Ovary (tissue), 9 donors: Measurements from ENCODE around the gene CD7. TPM values are rescaled to one million over a fixed set of nuclear protein-coding genes. Genes with fewer than 3 reads are reported as not detected.

Source experiments
- DNase-seq, 5 donors: peaks; one replicate each; pipeline ENCODE4 v3.0.0-alpha.2; 2019 to 2020
- H3K27ac ChIP-seq, 2 donors: fragments of 200-600 bp; one replicate each; pipeline versions ENCODE4 v1.5.1 to v1.8.0; 2019 to 2022
- H3K27me3 ChIP-seq: fragments of 200-600 bp; one replicate; pipeline ENCODE4 v1.8.0; 2022
- H3K36me3 ChIP-seq: fragments of 200-600 bp; sonication (generic); one replicate; pipeline ENCODE4 v1.5.1; 2019
- H3K4me1 ChIP-seq: one replicate; pipeline ENCODE4 v1.8.1; 2013; ENCODE audit warnings: mild to moderate bottlenecking, moderate library complexity; ENCODE audit not compliant: insufficient read depth
- H3K4me3 ChIP-seq: fragments of 200-600 bp; sonication (generic); one replicate; pipeline ENCODE4 v1.5.1; 2017
- H3K9me3 ChIP-seq, 2 donors: fragments of 200-600 bp in 1 of 2; sonication (generic) in 1 of 2; one replicate each; pipeline versions ENCODE4 v1.5.1 to v1.8.1; 2013 to 2019; ENCODE audit warnings: mild to moderate bottlenecking in 1 of 2, moderate library complexity in 1 of 2
- CTCF ChIP-seq, 3 donors: fragments of 450-650 bp in 2 of 3; fragments of 200-600 bp in 1 of 3; IDR thresholded peaks; one replicate each; pipeline versions ENCODE4 v1.5.1 to v1.8.0; 2016 to 2022; ENCODE audit warnings: antibody characterized with exemption in 3 of 3, mild to moderate bottlenecking in 1 of 3
- EP300 ChIP-seq: sonication (generic); formaldehyde crosslinking; IDR thresholded peaks from one replicate; pipeline ENCODE4 v1.6.1; 2017; ENCODE audit warnings: antibody characterized with exemption
- POLR2A ChIP-seq: fragments of 450-650 bp; IDR thresholded peaks from one replicate; pipeline ENCODE4 v1.6.1; 2017; ENCODE audit warnings: antibody characterized with exemption, mild to moderate bottlenecking, moderate library complexity
- WGBS, 3 donors: extraction: QIAGEN DNeasy Blood & Tissue Kit in 1 of 3; methylation state at CpG; one replicate each; pipeline versions ENCODE4 v1.1.5 to v1.1.7; 2013 to 2017; 5-methylcytosine and 5-hydroxymethylcytosine counted together
- intact Hi-C, 4 donors: fragments of 100-400 bp; cut with DNase I; formaldehyde crosslinking; loops; one replicate each; pipeline versions ENCODE4 v1.11.0 to v1.15.1; 2022 to 2023
- polyA plus RNA-seq, 2 donors: library from polyadenylated mRNA; stranded (reverse); fragments of 200-250 nt in 1 of 2; fragments of 350-450 nt in 1 of 2; fragmentation: Illumina TruSeq in 1 of 2; extraction: RNeasy Lipid Tissue Mini Kit (QIAGEN cat#74804) in 1 of 2; gene quantifications; one replicate each; pipeline ENCODE4 v1.2.3, GENCODE V29; 2013 to 2014
- total RNA-seq, 7 donors: library from RNA; depleted of rRNA in 2 of 7; stranded (reverse); fragments of >200 nt in 2 of 7; fragmentation: NEBNext Ultra II Directional in 3 of 7; extraction: Animal tissue kit (Norgen Biotek cat#: 25700) in 3 of 7; gene quantifications; one replicate each; pipeline versions ENCODE4 v1.1.0 to v1.2.4, GENCODE V29; 2016 to 2023
- donor health status: DM: no; HTN: no; CAD: no; lungs with moderate emphysema.
- donor health status: DM: no; HTN: no; CAD: no.
- donor health status: Bipolar disorder and iron deficiency.
- donor health status: DM: yes; HTN: yes; CAD: no.
- donor health status: DM: no; HTN: no; CAD: no.
- donor health status: DM: yes; HTN: yes; CAD: no.

The CD7 gene
- total and polyA plus RNA-seq, 9 donors, result 0.48 to 1.3 (median 1.1) TPM; not detected in 3

GRCh38 chr17:82342361-82343079 is 25.1 kb upstream of the CD7 start:
- no peak for DNase-seq
- peaks cover 6% of the 10 kb centered on the region for H3K4me1 ChIP-seq
- H3K27me3 ChIP-seq, result no peaks in the 10 kb centered on the region
- H3K36me3 ChIP-seq, result no peaks in the 10 kb centered on the region
- no peak overlapping the region for H3K4me3 ChIP-seq
- no peak overlapping the region for H3K27ac ChIP-seq
- H3K9me3 ChIP-seq, result no peaks in the 10 kb centered on the region
- intact Hi-C loops, result no loop called here
- TF ChIP-seq CTCF (IDR thresholded peaks at IDR 0.05), result no peak
- no peak for TF ChIP-seq EP300
- no peak for TF ChIP-seq POLR2A
- WGBS, 3 donors, result 43 to 54% (median 50%) methylated on average over 28 of the region's 28 CpGs

DNA sequence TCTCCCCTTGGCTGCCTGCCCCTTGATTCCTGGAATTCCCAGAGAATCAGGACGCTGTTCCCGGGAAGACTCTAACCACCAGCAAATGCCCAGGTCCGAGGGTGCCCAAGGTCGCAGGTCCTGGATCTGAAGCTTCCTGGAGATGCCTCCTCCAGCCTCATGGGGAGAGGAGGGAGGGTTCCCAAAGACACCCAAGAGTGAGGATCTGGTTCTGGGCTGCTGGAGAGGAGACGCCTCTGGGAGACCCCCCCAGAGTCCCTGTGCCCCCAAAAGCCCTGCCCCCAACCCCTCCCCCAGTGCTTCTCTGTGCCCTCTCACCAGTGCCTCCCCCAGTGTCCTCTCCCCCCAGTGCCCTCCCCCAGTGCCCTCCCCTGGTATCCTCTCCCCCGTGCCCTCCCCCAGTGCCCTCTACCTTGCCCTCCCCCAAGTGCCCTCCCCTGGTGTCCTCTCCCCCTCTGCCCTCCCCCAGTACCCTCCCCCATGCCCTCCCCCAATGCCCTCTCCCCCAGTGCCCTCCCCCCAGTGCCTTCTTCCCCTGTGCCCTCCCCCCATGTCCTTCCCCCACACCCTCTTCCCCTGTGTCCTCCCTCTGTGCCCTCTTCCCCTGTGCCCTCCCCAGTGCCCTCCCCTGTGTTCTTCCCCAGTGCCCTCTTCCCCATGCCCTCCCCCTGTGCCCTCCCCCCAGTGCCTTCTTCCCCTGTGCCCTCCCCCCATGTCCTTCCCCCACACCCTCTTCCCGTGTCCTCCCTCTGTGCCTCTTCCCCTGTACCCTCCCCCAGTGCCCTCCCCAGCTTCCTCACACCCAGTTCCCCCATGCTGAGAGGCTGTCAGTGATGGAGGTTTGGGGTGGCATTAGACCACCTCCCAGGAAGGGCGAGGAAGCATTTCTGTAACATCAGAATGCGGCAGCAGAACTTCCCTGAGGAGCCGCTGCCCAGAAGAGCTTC is 22.5 kb upstream of the CD7 start:
- H3K27ac ChIP-seq, result peak overlapping the region in 1 of 2 donors; percentile 26
- intact Hi-C loops, result no loop called here
- H3K36me3 ChIP-seq, result no peaks in the 10 kb centered on the region
- no peak for TF ChIP-seq EP300
- TF ChIP-seq POLR2A, result no peak
- no peak for TF ChIP-seq CTCF (IDR thresholded peaks at IDR 0.05)
- H3K9me3 ChIP-seq, result no peaks in the 10 kb centered on the region
- DNase-seq, result peak in 2 of 5 donors; percentile 36 to 59
- H3K4me1 ChIP-seq, result peaks cover 6% of the 10 kb centered on the region
- peak overlapping the region; percentile 31 for H3K4me3 ChIP-seq
- no peaks in the 10 kb centered on the region for H3K27me3 ChIP-seq
- 37 to 47% (median 43%) methylated on average over 7 to 10 of the region's 10 CpGs for WGBS, 3 donors

GRCh38 chr17:82338858-82339633 is 21.6 kb upstream of the CD7 start:
- Histone ChIP-seq H3K27me3 (no peaks in the 10 kb centered on the region), H3K4me1 (peaks cover 13% of the 10 kb centered on the region), H3K4me3 (peak overlapping the region; percentile 31), H3K9me3 (no peaks in the 10 kb centered on the region), H3K27ac (peak overlapping the region in 1 of 2 donors; percentile 53), H3K36me3 (no peaks in the 10 kb centered on the region)
- peak; percentile 47 to 72 (median 63) for DNase-seq
- intact Hi-C loops, result no loop called here
- 9 to 10% (median 10%) methylated on average over 29 of the region's 29 CpGs for WGBS, 3 donors
- TF ChIP-seq POLR2A, result no peak
- no peak for TF ChIP-seq EP300
- TF ChIP-seq CTCF (IDR thresholded peaks at IDR 0.05), result no peak
